HepG2 (cell line): ENCODE measurements around the gene SSU72. TPM values are rescaled to one million over a fixed set of nuclear protein-coding genes. Genes with fewer than 3 reads are reported as not detected.

Source experiments
- ATAC-seq: fragments of 200-7000 bp; cut with Tn5 transposase; 3 replicates; pipeline ENCODE4 v1.9.1; 2020; ENCODE audit warnings: mild to moderate bottlenecking, moderate library complexity
- BruUV-seq: library from RNA; stranded (reverse); fragments of 400-500 nt; replicated peaks from 2 replicates; lab custom pipeline; 2021; lab: Mats Ljungman, UMichigan
- CTCF ChIA-PET: fragments of 300-600 bp; formaldehyde crosslinking; extraction: SDS; loops from one replicate; lab custom pipeline; 2021; ENCODE audit warnings: low total read pairs, inconsistent platforms, low intra/inter-chr PET ratio; lab: Yijun Ruan, JAX
- POLR2A ChIA-PET: fragments of 350-600 bp; sonication (Branson Sonifier 250); formaldehyde crosslinking; loops from one replicate; lab custom pipeline; 2020; ENCODE audit warnings: antibody characterized with exemption, inconsistent platforms; lab: Yijun Ruan, JAX
- DNase-seq: peaks from one replicate; pipeline ENCODE4 v3.0.0-alpha.2; 2015; ENCODE audit warnings: low spot score
- FAIRE-seq: peaks from 3 replicates; lab custom pipeline; 2011; peaks lifted over from hg19 to GRCh38; lab: Jason Lieb, UNC
- H2AFZ ChIP-seq: one replicate; pipeline ENCODE4 v1.6.1; 2011; ENCODE audit warnings: low read length, inconsistent platforms
- H3K27ac ChIP-seq: fragments of 300-600 bp; 3 replicates; pipeline ENCODE4 v1.8.0; 2011; ENCODE audit warnings: mixed run types, mild to moderate bottlenecking, mixed read lengths, low read length, inconsistent platforms; ENCODE audit not compliant: insufficient read depth; ENCODE audit errors: extremely low read length
- H3K27me3 ChIP-seq, 2 experiments: fragments of 200-600 bp in 1 of 2; 2 replicates in 1 of 2; 3 replicates in 1 of 2; pipeline versions ENCODE4 v1.6.0 to v1.8.0; 2011; ENCODE audit warnings: low read length in 2 of 2, mild to moderate bottlenecking in 2 of 2, moderate library complexity in 2 of 2, inconsistent platforms in 1 of 2; ENCODE audit not compliant: insufficient read depth in 2 of 2, control insufficient read depth in 1 of 2
- H3K36me3 ChIP-seq, 2 experiments: fragments of 200-600 bp in 1 of 2; replicated peaks in 1 of 2; 2 replicates in 1 of 2; 3 replicates in 1 of 2; pipeline versions ENCODE4 v1.5.1 to v1.8.0; 2011; ENCODE audit warnings: low read length in 2 of 2, inconsistent platforms in 1 of 2; ENCODE audit not compliant: insufficient read depth in 2 of 2, control insufficient read depth in 1 of 2
- H3K4me1 ChIP-seq: 2 replicates; pipeline ENCODE4 v1.5.1; 2012; ENCODE audit warnings: low read length, inconsistent platforms; ENCODE audit not compliant: insufficient read depth
- H3K4me2 ChIP-seq: 2 replicates; pipeline ENCODE4 v1.6.0; 2011; ENCODE audit warnings: low read depth, low read length, inconsistent platforms
- H3K4me3 ChIP-seq, 3 experiments: fragments of 200-600 bp in 1 of 3; sonication (generic), shearing (Covaris generic) in 1 of 3; replicated peaks in 1 of 3; 2 replicates each; pipeline ENCODE4 v1.5.1; 2011 to 2016; ENCODE audit warnings: low read length in 3 of 3, inconsistent platforms in 2 of 3, low read depth in 2 of 3, mild to moderate bottlenecking in 2 of 3, control low read depth in 1 of 3, mixed read lengths in 1 of 3; ENCODE audit not compliant: insufficient read depth in 1 of 3
- H3K79me2 ChIP-seq: one replicate; pipeline ENCODE4 v1.6.1; 2011; ENCODE audit warnings: low read length, inconsistent platforms; ENCODE audit not compliant: insufficient read depth
- H3K9ac ChIP-seq: 2 replicates; pipeline ENCODE4 v1.6.0; 2011; ENCODE audit warnings: mild to moderate bottlenecking, low read depth, low read length, inconsistent platforms; ENCODE audit not compliant: insufficient read depth
- H3K9me3 ChIP-seq: 2 replicates; pipeline ENCODE4 v1.5.1; 2012; ENCODE audit warnings: mild to moderate bottlenecking, low read length
- H4K20me1 ChIP-seq: 2 replicates; pipeline ENCODE4 v1.6.0; 2011; ENCODE audit warnings: inconsistent platforms, mild to moderate bottlenecking, low read length, moderate library complexity; ENCODE audit not compliant: insufficient read depth
- AGO1 ChIP-seq: fragments of 200-400 bp; formaldehyde crosslinking; IDR thresholded peaks from 2 replicates; pipeline ENCODE4 v1.6.1; 2017; ENCODE audit warnings: mild to moderate bottlenecking, low read depth, low read length, moderate library complexity; ENCODE audit not compliant: poor library complexity, severe bottlenecking
- ZNF432 ChIP-seq: sonication (generic); formaldehyde crosslinking; IDR thresholded peaks from 2 replicates; pipeline ENCODE4 v1.5.0; 2020; ENCODE audit warnings: missing genetic modification reagents, mild to moderate bottlenecking, borderline replicate concordance
- ZNF597 ChIP-seq: sonication (generic); formaldehyde crosslinking; IDR thresholded peaks from 2 replicates; pipeline ENCODE4 v1.5.0; 2020; ENCODE audit warnings: missing genetic modification reagents
- whole genome bisulfite sequencing: methylation state at CpG from one replicate; pipeline ENCODE4 v1.1.6; 2017; ENCODE audit warnings: low lambda C conversion rate; 5-methylcytosine and 5-hydroxymethylcytosine counted together
- in situ Hi-C: cut with HindIII; loops from 2 replicates; pipeline ENCODE4 v1.10.0; 2017; ENCODE audit warnings: low pct_unique_long_range_greater_than_20kb; ENCODE audit not compliant: extremely low pct_ligation_motif_present
- intact Hi-C: fragments of 100-400 bp; cut with micrococcal nuclease; formaldehyde crosslinking; loops from one replicate; pipeline ENCODE4 v1.10.0; 2022; ENCODE audit not compliant: unreplicated experiment
- polyA plus RNA-seq, 8 experiments: library from polyadenylated mRNA; depleted of rRNA in 3 of 8; stranded (reverse) in 7 of 8; unstranded in 1 of 8; fragments of >200 nt; fragmentation: Illumina TruSeq in 4 of 8; extraction: Trizol in 4 of 8; gene quantifications; 2 replicates each; pipeline versions ENCODE4 v1.2.1 to v1.2.3, GENCODE V29; 2011 to 2016; ENCODE audit warnings: low read depth in 4 of 8, missing spikeins in 1 of 8, mixed read lengths in 1 of 8; ENCODE audit not compliant: insufficient read depth in 1 of 8
- total RNA-seq, 5 experiments: library from RNA; depleted of rRNA; stranded (reverse); fragments of >200 nt; fragmentation: Illumina TruSeq; extraction: Trizol; gene quantifications; 2 replicates each; pipeline ENCODE4 v1.2.3, GENCODE V29; 2016; ENCODE audit warnings: low read depth in 1 of 5

The SSU72 gene
- total and polyA plus RNA-seq, 2 of the 13 experiments (the other 11 are each of a cell fraction or from before 2014, with no cell fraction given) = 42.8 to 67.1 TPM

DNA sequence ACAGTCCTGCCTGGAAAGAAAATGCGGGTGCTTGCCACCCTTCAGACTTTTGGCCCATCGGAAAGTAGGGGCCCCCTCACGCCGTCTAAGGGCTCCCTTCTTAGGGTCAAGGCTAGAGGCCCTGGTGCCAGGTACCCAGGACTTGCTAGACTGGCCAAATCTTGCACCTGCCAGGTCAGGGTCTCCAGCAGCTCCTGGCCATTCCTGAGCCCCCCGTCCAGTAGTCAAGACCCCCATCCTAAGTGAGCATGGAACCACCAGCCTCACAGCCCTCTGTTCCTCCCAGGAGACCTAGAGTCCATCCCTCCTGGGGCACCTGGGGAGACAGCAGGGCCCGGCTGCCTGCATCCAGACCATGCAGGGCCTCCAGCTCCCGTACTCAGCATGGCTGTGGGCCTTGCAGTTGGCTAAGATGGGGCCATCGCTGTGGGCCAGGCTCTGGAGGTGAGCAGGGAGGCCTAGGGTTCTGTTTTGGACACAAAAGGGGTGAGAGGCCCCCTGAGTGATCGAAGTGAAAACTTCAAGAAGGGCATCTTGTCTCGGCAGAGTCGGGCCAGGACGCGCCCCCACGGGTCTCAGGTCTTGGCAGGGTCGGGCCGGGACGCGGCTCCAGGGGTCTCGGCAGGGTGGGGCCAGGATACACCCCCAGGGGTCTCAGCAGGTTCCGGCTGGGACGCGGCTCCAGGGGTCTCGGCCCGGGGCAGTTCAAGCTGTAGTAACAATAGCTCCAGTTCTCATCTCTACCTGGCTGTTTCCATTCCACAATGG is 19.4 kb upstream of the SSU72 start:
- no peaks in the 10 kb centered on the region for H3K79me2 ChIP-seq
- no peak overlapping the region for H2AFZ ChIP-seq
- no peak for TF ChIP-seq ZNF597 (CRISPR knock-in tag)
- H3K4me1 ChIP-seq = peaks cover 20% of the 10 kb centered on the region
- no TSS peak for BruUV-seq
- no peak for FAIRE-seq
- H4K20me1 ChIP-seq = no peaks in the 10 kb centered on the region
- in situ Hi-C loops (no loop called here), intact Hi-C loops (no loop called here)
- no peaks in the 10 kb centered on the region for H3K36me3 ChIP-seq
- ATAC-seq = no peak; the same call in 2 of the 3 replicates
- H3K4me3 ChIP-seq = no peak overlapping the region; a peak in 1 of 6 replicates
- no peak overlapping the region for H3K9ac ChIP-seq
- 24% methylated on average over 3 of the region's 24 CpGs for WGBS
- POLR2A ChIA-PET = no interaction called here
- no peak overlapping the region for H3K27ac ChIP-seq
- H3K9me3 ChIP-seq = no peaks in the 10 kb centered on the region
- no peak for DNase-seq
- CTCF ChIA-PET = no interaction called here
- H3K4me2 ChIP-seq = no peak overlapping the region
- peaks cover 10 to 32% of the 10 kb centered on the region in 2 experiments; a peak in 4 of 5 replicates for H3K27me3 ChIP-seq

DNA sequence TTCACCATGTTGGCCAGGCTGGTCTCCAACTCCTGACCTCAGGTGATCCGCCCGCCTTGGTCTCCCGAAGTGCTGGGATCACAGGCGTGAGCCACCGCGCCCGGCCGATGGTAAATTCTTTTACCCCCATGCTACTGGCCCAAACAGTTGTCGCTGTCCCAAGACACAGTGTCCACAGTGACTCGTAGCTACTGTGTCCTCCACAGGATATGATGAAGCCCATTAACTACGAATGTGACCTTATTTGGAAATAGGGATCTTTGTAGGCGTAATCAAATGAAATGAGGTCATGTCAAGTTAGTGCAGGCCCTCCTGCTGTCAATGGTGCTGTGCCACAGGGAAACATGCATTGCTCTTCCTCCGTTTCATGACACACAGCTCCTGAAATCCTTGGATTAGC is 16.8 kb upstream of the SSU72 start:
- Histone ChIP-seq H3K9ac (no peak overlapping the region), H4K20me1 (no peaks in the 10 kb centered on the region), H3K4me3 (no peak overlapping the region), H3K36me3 (no peaks in the 10 kb centered on the region), H3K27ac (no peak overlapping the region), H2AFZ (no peak overlapping the region), H3K27me3 (peaks cover 4 to 25% of the 10 kb centered on the region in 2 experiments; a peak in 4 of 5 replicates), H3K4me2 (no peak overlapping the region), H3K79me2 (no peaks in the 10 kb centered on the region), H3K9me3 (no peaks in the 10 kb centered on the region), H3K4me1 (peaks cover 27% of the 10 kb centered on the region)
- ChIA-PET CTCF (no interaction called here), POLR2A (no interaction called here)
- WGBS = 74% methylated on average over 13 of the region's 13 CpGs
- FAIRE-seq = no peak
- TF ChIP-seq ZNF432 (CRISPR knock-in tag) (no peak), AGO1 (no peak)
- ATAC-seq = no peak
- no TSS peak for BruUV-seq
- DNase-seq = no peak
- intact Hi-C loops = no loop called here
- in situ Hi-C loops = no loop called here
